ENCODE measurements around the gene ENTPD6.

GRCh38 chr20:25243416-25243979 lies 48.0 kb downstream of the ENTPD6 start:
- TF ChIP-seq EZH2 (IDR thresholded peaks at IDR 0.05; ENCODE audit: borderline replicate concordance, insufficient read depth, low read depth, low read length, poor library complexity, severe bottlenecking) (no peak), CTCF (IDR thresholded peaks at IDR 0.05) (no peak)

All from B cell (primary cell).